Caco-2 (cell line): ENCODE measurements around the gene PHF11. TPM values are rescaled to one million over a fixed set of nuclear protein-coding genes. Genes with fewer than 3 reads are reported as not detected.

ENCODE experiments used
- BruUV-seq: library from RNA; stranded (reverse); fragments of 400-500 nt; replicated peaks from 2 replicates; lab custom pipeline; 2021; lab: Mats Ljungman, UMichigan
- CTCF ChIA-PET: fragments of 300-600 bp; sonication (Branson Sonifier 250); formaldehyde crosslinking; loops from one replicate; lab custom pipeline; 2022; ENCODE audit warnings: antibody characterized with exemption; lab: Charles Lee
- POLR2A ChIA-PET: fragments of 300-600 bp; sonication (Branson Sonifier 250); formaldehyde crosslinking; loops from one replicate; lab custom pipeline; 2022; ENCODE audit warnings: antibody characterized with exemption; lab: Charles Lee
- DNase-seq, 2 experiments: peaks; one replicate each; pipeline versions ENCODE4 v3.0.0 to v3.0.0-alpha.2; 2020 to 2022
- H3K27me3 ChIP-seq: replicated peaks from 2 replicates; pipeline ENCODE4 v1.6.0; 2011; ENCODE audit warnings: low read length; ENCODE audit not compliant: control insufficient read depth, insufficient read depth
- H3K36me3 ChIP-seq: 2 replicates; pipeline ENCODE4 v1.5.1; 2011; ENCODE audit warnings: low read length; ENCODE audit not compliant: control insufficient read depth, insufficient read depth
- H3K4me1 ChIP-seq: fragments of 250-450 bp; sonication (Bioruptor Pico); 2 replicates; pipeline ENCODE4 v1.5.1; 2020; ENCODE audit warnings: mild to moderate bottlenecking
- H3K4me3 ChIP-seq: 2 replicates; pipeline ENCODE4 v1.5.1; 2011; ENCODE audit warnings: low read depth, mild to moderate bottlenecking, control low read depth, low read length
- H3K9me3 ChIP-seq: fragments of 250-450 bp; sonication (Bioruptor Pico); 2 replicates; pipeline ENCODE4 v1.5.1; 2020; ENCODE audit warnings: mild to moderate bottlenecking, moderate library complexity
- H3K27ac Mint-ChIP-seq: one replicate; pipeline ENCODE4 v1.8.0; 2022; ENCODE audit warnings: mixed read lengths; ENCODE audit not compliant: unreplicated experiment
- H3K27me3 Mint-ChIP-seq: one replicate; pipeline ENCODE4 v1.8.0; 2022; ENCODE audit warnings: mixed read lengths; ENCODE audit not compliant: insufficient read depth, unreplicated experiment
- H3K36me3 Mint-ChIP-seq: one replicate; pipeline ENCODE4 v1.8.0; 2022; ENCODE audit warnings: mild to moderate bottlenecking, mixed read lengths; ENCODE audit not compliant: insufficient read depth, unreplicated experiment
- H3K4me1 Mint-ChIP-seq: one replicate; pipeline ENCODE4 v1.8.0; 2022; ENCODE audit warnings: low read depth, mixed read lengths; ENCODE audit not compliant: unreplicated experiment
- H3K4me3 Mint-ChIP-seq: one replicate; pipeline ENCODE4 v1.8.0; 2022; ENCODE audit warnings: mild to moderate bottlenecking, moderate library complexity, mixed read lengths; ENCODE audit not compliant: unreplicated experiment
- H3K9me3 Mint-ChIP-seq: one replicate; pipeline ENCODE4 v1.8.0; 2022; ENCODE audit warnings: mixed read lengths; ENCODE audit not compliant: unreplicated experiment
- CTCF ChIP-seq, 2 experiments: fragments of 200-600 bp in 1 of 2; IDR thresholded peaks; 1 replicate in 1 of 2; 2 replicates in 1 of 2; pipeline versions ENCODE4 v1.5.1 to v1.8.0; 2011 to 2022; ENCODE audit warnings: antibody characterized with exemption in 1 of 2, control low read depth in 1 of 2, inconsistent platforms in 1 of 2, low read depth in 1 of 2, low read length in 1 of 2, mild to moderate bottlenecking in 1 of 2, moderate library complexity in 1 of 2; ENCODE audit not compliant: insufficient read depth in 1 of 2, severe bottlenecking in 1 of 2, unreplicated experiment in 1 of 2
- intact Hi-C: fragments of 100-400 bp; cut with micrococcal nuclease; formaldehyde crosslinking; loops from one replicate; pipeline ENCODE4 v1.10.0; 2022; ENCODE audit not compliant: unreplicated experiment
- total RNA-seq: library from RNA; stranded (reverse); gene quantifications from 2 replicates; pipeline ENCODE4 v1.2.3, GENCODE V29; 2022

Gene PHF11
- total RNA-seq, 1 experiment from 2014 or later, result 1.8 TPM

GRCh38 chr13:49528161-49528560 lies 32.4 kb downstream of the PHF11 start:
- H3K9me3 Mint-ChIP-seq, result no peaks in the 10 kb centered on the region
- H3K27ac Mint-ChIP-seq, result no peak overlapping the region
- H3K4me3 Mint-ChIP-seq, result no peak overlapping the region
- Histone ChIP-seq H3K4me3 (no peak overlapping the region), H3K9me3 (no peaks in the 10 kb centered on the region), H3K27me3 (no peaks in the 10 kb centered on the region), H3K4me1 (no peaks in the 10 kb centered on the region), H3K36me3 (no peaks in the 10 kb centered on the region; the same call in 1 of the 2 replicates)
- ChIA-PET POLR2A (interaction anchor here (0.5 kb wide), 1 partner anchor 479 kb away, joined by 4 read pairs; no protein-coding TSS in a partner anchor), CTCF (no interaction called here)
- peaks cover 4% of the 10 kb centered on the region for H3K36me3 Mint-ChIP-seq
- no peak for TF ChIP-seq CTCF (IDR thresholded peaks at IDR 0.05; ENCODE audit: insufficient read depth in 1 of 2, low read depth in 1 of 2, low read length in 1 of 2, severe bottlenecking in 1 of 2, unreplicated experiment in 1 of 2)
- H3K27me3 Mint-ChIP-seq, result no peaks in the 10 kb centered on the region
- H3K4me1 Mint-ChIP-seq, result no peaks in the 10 kb centered on the region
- no peak for DNase-seq
- no TSS peak for BruUV-seq
- intact Hi-C loops, result no loop called here

- Histone ChIP-seq H3K9me3 (no peaks in the 10 kb centered on the region), H3K4me3 (no peak overlapping the region), H3K27me3 (no peaks in the 10 kb centered on the region), H3K36me3 (no peaks in the 10 kb centered on the region; the same call in 1 of the 2 replicates), H3K4me1 (no peaks in the 10 kb centered on the region)
- H3K9me3 Mint-ChIP-seq, result no peaks in the 10 kb centered on the region
- H3K36me3 Mint-ChIP-seq, result peaks cover 16% of the 10 kb centered on the region
- intact Hi-C loops, result no loop called here
- no peaks in the 10 kb centered on the region for H3K4me1 Mint-ChIP-seq
- H3K27ac Mint-ChIP-seq, result no peak overlapping the region
- ChIA-PET CTCF (no interaction called here), POLR2A (no interaction called here)
- no peak overlapping the region for H3K4me3 Mint-ChIP-seq
- BruUV-seq, result no TSS peak
- TF ChIP-seq CTCF (IDR thresholded peaks at IDR 0.05; ENCODE audit: insufficient read depth in 1 of 2, low read depth in 1 of 2, low read length in 1 of 2, severe bottlenecking in 1 of 2, unreplicated experiment in 1 of 2), result no peak
- DNase-seq, result no peak
- H3K27me3 Mint-ChIP-seq, result no peaks in the 10 kb centered on the region
Observed at GRCh38 chr13:49530457-49530856, 34.7 kb downstream of the PHF11 start.

- H3K36me3 ChIP-seq, result no peaks in the 10 kb centered on the region; the same call in 1 of the 2 replicates
- POLR2A ChIA-PET, result no interaction called here
Observed at GRCh38 chr13:49532593-49532992, 36.8 kb downstream of the PHF11 start.

More at GRCh38 chr13:49532593-49532992, 36.8 kb downstream of the PHF11 start:
- Histone ChIP-seq H3K4me1 (no peaks in the 10 kb centered on the region), H3K4me3 (no peak overlapping the region), H3K27me3 (no peaks in the 10 kb centered on the region), H3K9me3 (no peaks in the 10 kb centered on the region)
- TF ChIP-seq CTCF (IDR thresholded peaks at IDR 0.05; ENCODE audit: insufficient read depth in 1 of 2, low read depth in 1 of 2, low read length in 1 of 2, severe bottlenecking in 1 of 2, unreplicated experiment in 1 of 2), result no peak
- Mint-ChIP-seq H3K9me3 (no peaks in the 10 kb centered on the region), H3K4me1 (no peaks in the 10 kb centered on the region), H3K27me3 (no peaks in the 10 kb centered on the region), H3K27ac (no peak overlapping the region), H3K4me3 (no peak overlapping the region), H3K36me3 (peaks cover 16% of the 10 kb centered on the region)
- intact Hi-C loops, result no loop called here
- CTCF ChIA-PET, result interaction anchor here (0.6 kb wide), 1 partner anchor 15 kb away, joined by 3 read pairs; no protein-coding TSS in a partner anchor
- no peak for DNase-seq
- no TSS peak for BruUV-seq
